MM.1S (cell line): ENCODE results near the gene ADAMTS2.
"Not testable (repeated sequence)": the region's sequence is repeated elsewhere in the genome, so short reads cannot be mapped to it uniquely, and the experiment has no call there.

ENCODE experiments used
- DNase-seq: peaks from one replicate; pipeline ENCODE4 v3.0.0-alpha.2; 2015
- H2AFZ ChIP-seq: fragments of 300-600 bp; sonication (generic); 2 replicates; pipeline ENCODE4 v1.6.0; 2016; ENCODE audit warnings: antibody characterized with exemption, low read length
- H3F3A ChIP-seq: fragments of 300-600 bp; sonication (generic); 2 replicates; pipeline ENCODE4 v1.6.1; 2016; ENCODE audit warnings: mild to moderate bottlenecking, antibody characterized with exemption, low read length, moderate library complexity, mixed read lengths; ENCODE audit not compliant: insufficient read depth
- H3K27ac ChIP-seq: fragments of 300-600 bp; sonication (generic); 2 replicates; pipeline ENCODE4 v1.5.1; 2016; ENCODE audit warnings: mild to moderate bottlenecking, low read length
- H3K27me3 ChIP-seq: fragments of 300-600 bp; sonication (generic); replicated peaks from 2 replicates; pipeline ENCODE4 v1.6.0; 2016; ENCODE audit warnings: low read length; ENCODE audit not compliant: insufficient read depth
- H3K36me3 ChIP-seq: fragments of 300-600 bp; sonication (generic); replicated peaks from 2 replicates; pipeline ENCODE4 v1.6.1; 2016; ENCODE audit warnings: mild to moderate bottlenecking, low read length, mixed read lengths; ENCODE audit not compliant: insufficient read depth
- H3K4me1 ChIP-seq: fragments of 300-600 bp; sonication (generic); 2 replicates; pipeline ENCODE4 v1.6.1; 2016; ENCODE audit warnings: low read length, mixed read lengths
- H3K4me2 ChIP-seq: fragments of 300-600 bp; sonication (generic); 2 replicates; pipeline ENCODE4 v1.6.0; 2016; ENCODE audit warnings: low read depth, low read length
- H3K4me3 ChIP-seq: fragments of 300-600 bp; sonication (generic); 2 replicates; pipeline ENCODE4 v1.5.1; 2016; ENCODE audit warnings: low read length, mixed read lengths
- H3K79me2 ChIP-seq: fragments of 300-600 bp; sonication (generic); 2 replicates; pipeline ENCODE4 v1.6.1; 2016; ENCODE audit warnings: mixed run types, low read length, mixed read lengths
- H3K9ac ChIP-seq: fragments of 300-600 bp; sonication (generic); 2 replicates; pipeline ENCODE4 v1.6.1; 2016; ENCODE audit warnings: low read length, mixed read lengths
- H3K9me2 ChIP-seq: fragments of 300-600 bp; sonication (generic); replicated peaks from 2 replicates; pipeline ENCODE4 v1.6.1; 2016; ENCODE audit warnings: mild to moderate bottlenecking, low read length, mixed read lengths; ENCODE audit not compliant: insufficient read depth
- H3K9me3 ChIP-seq: fragments of 300-600 bp; sonication (generic); replicated peaks from 2 replicates; pipeline ENCODE4 v1.6.1; 2016; ENCODE audit warnings: mild to moderate bottlenecking, low read length, mixed read lengths; ENCODE audit not compliant: insufficient read depth
- H4K20me1 ChIP-seq: fragments of 300-600 bp; sonication (generic); 2 replicates; pipeline ENCODE4 v1.6.1; 2016; ENCODE audit warnings: mild to moderate bottlenecking, low read length, moderate library complexity, mixed read lengths; ENCODE audit not compliant: insufficient read depth
- CTCF ChIP-seq: fragments of 300-600 bp; sonication (generic); IDR thresholded peaks from 2 replicates; pipeline ENCODE4 v1.5.1; 2016; ENCODE audit warnings: antibody characterized with exemption, low read length, mixed read lengths
- EZH2 ChIP-seq: fragments of 300-600 bp; sonication (generic); optimal IDR thresholded peaks from 2 replicates; pipeline ENCODE3; 2017; ENCODE audit warnings: low read depth, mild to moderate bottlenecking, antibody characterized with exemption, low read length, mixed read lengths
- EZH2phosphoT487 ChIP-seq: fragments of 300-600 bp; sonication (generic); IDR thresholded peaks from 2 replicates; pipeline ENCODE4 v1.6.1; 2018; ENCODE audit warnings: antibody characterized with exemption, low read length

Gene ADAMTS2

DNA sequence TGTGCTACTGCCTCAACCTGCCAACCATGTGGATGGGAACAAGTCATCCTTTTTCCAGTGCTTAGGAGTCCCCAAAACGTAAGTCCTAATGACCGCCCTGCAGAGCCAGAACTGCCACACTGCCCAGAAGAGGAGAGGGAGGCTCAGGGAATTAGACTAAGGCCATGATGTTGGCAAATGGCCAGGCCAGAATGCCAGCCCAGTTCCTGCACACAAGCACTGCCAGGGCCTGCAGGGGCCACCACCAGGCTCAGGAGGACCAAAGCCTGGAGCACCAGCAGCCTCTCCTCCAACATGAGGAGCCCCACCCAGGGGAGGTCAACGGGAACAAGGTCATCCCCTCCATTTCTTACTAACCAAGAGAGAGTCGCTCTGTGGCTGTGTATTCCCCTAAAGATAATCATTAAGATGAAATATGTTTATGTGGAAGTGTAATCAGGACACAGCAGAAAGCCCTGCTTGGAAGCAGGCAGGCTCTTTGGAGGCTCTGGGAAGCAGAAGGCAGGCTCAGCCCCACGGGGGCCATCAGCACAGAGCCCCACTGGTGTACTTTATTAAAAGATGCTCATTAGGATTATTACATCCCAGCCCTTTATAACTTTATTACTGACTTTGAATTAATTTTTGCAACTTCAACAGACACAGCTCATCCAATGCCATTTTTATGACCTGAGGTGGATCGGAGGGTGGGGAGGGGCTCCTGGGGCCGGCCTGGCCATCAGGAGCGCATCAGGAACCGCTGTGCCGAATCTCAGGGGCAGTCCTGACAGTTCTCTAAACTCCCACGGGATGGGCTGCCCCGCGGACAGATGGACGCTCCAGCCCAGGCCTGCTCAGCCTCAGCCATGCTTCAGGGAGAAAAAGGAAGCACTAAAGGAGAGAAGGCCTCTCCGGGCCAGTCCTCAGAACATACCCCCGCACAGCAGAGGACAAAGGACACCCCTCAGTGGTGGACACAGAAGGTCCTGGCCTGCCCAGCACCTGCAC, 127.0 kb downstream of the ADAMTS2 start:
- TF ChIP-seq EZH2 (no peak), CTCF (no peak), EZH2phosphoT487 (no peak)
- H3K36me3 ChIP-seq: no peaks in the 10 kb centered on the region
- no peaks in the 10 kb centered on the region for H3K4me1 ChIP-seq
- no peak overlapping the region for H3K4me3 ChIP-seq
- H3F3A ChIP-seq: no peaks in the 10 kb centered on the region
- peaks cover 16% of the 10 kb centered on the region for H3K27me3 ChIP-seq
- no peak overlapping the region for H2AFZ ChIP-seq
- H3K4me2 ChIP-seq: no peak overlapping the region
- no peak overlapping the region for H3K27ac ChIP-seq
- no peak overlapping the region for H3K9ac ChIP-seq
- no peaks in the 10 kb centered on the region for H3K9me2 ChIP-seq
- no peaks in the 10 kb centered on the region for H3K79me2 ChIP-seq
- no peak for DNase-seq
- H3K9me3 ChIP-seq: no peaks in the 10 kb centered on the region
- no peaks in the 10 kb centered on the region for H4K20me1 ChIP-seq

GRCh38 chr5:179217356-179217755, 127.9 kb downstream of the ADAMTS2 start:
- no peak overlapping the region for H3K4me2 ChIP-seq
- TF ChIP-seq CTCF (no peak), EZH2 (no peak), EZH2phosphoT487 (no peak)
- no peaks in the 10 kb centered on the region for H3K9me3 ChIP-seq
- no peaks in the 10 kb centered on the region for H3K4me1 ChIP-seq
- DNase-seq: no peak
- H3K27me3 ChIP-seq: peaks cover 16% of the 10 kb centered on the region
- no peaks in the 10 kb centered on the region for H4K20me1 ChIP-seq
- H3K27ac ChIP-seq: no peak overlapping the region
- H3K4me3 ChIP-seq: no peak overlapping the region
- no peaks in the 10 kb centered on the region for H3K79me2 ChIP-seq
- H3F3A ChIP-seq: no peaks in the 10 kb centered on the region
- no peak overlapping the region for H2AFZ ChIP-seq
- no peak overlapping the region for H3K9ac ChIP-seq
- no peaks in the 10 kb centered on the region for H3K9me2 ChIP-seq
- no peaks in the 10 kb centered on the region for H3K36me3 ChIP-seq

DNA sequence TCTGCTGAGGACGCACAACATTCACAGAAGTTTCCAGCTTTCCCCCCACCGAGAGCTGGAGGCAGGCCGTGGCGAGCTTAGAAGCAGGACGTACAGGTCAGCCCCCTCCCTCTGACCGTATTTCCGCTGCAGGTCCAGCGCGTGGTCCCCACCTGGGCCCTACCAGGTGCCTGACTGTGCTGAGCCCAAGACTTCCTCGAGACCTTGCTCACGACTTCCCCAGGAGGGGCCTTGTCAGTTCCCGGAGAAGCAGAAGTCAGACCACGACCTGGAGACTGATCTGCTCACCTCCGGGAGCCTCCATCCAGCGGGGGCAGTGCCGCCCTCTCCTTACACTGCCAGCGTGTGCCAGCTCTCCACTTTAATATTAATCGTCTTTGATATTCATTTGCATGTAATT, 128.9 kb downstream of the ADAMTS2 start:
- not testable (repeated sequence) for H3K9me2 ChIP-seq, H3K79me2 ChIP-seq, H4K20me1 ChIP-seq, H3K27ac ChIP-seq, H3K4me1 ChIP-seq, H3K9ac ChIP-seq, H3K4me2 ChIP-seq, H3F3A ChIP-seq, DNase-seq, H2AFZ ChIP-seq, H3K9me3 ChIP-seq, H3K36me3 ChIP-seq, H3K4me3 ChIP-seq
- H3K27me3 ChIP-seq: peaks cover 16% of the 10 kb centered on the region

GRCh38 chr5:179215576-179215975, 129.7 kb downstream of the ADAMTS2 start:
- no peak for TF ChIP-seq EZH2
- no peak for TF ChIP-seq EZH2phosphoT487
- H3K79me2 ChIP-seq: no peaks in the 10 kb centered on the region

More at GRCh38 chr5:179215576-179215975, 129.7 kb downstream of the ADAMTS2 start:
- Histone ChIP-seq H3K9ac (no peak overlapping the region), H3K4me2 (no peak overlapping the region), H3K36me3 (no peaks in the 10 kb centered on the region), H3K4me3 (no peak overlapping the region), H3K9me3 (no peaks in the 10 kb centered on the region), H2AFZ (no peak overlapping the region), H3K4me1 (no peaks in the 10 kb centered on the region), H3K27ac (no peak overlapping the region), H3K27me3 (peaks cover 16% of the 10 kb centered on the region), H3K9me2 (no peaks in the 10 kb centered on the region), H3F3A (no peaks in the 10 kb centered on the region), H4K20me1 (no peaks in the 10 kb centered on the region)
- DNase-seq: no peak
